ENCODE measurements around the gene GPC3.

DNA sequence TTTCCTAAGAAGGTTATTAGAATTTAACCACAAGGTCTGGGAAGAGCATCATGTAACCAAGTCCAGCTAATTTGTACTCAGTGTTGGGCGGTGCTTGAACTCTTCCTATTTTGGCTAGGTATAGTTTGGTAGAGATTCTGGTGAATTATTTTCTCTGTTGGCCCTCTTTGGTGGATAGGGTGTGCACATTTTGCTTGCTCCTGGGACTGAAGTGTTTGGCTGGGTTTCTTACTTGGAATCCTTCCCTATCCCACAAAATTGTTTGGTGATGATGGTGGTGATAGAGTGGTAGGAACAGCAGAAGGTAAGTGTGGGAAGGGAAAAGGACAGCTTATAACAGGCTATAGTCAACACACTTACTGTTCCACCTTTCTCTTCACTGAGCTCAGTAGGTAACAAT is 375.3 kb downstream of the GPC3 start:
- no peak for TF ChIP-seq POLR2A (IDR thresholded peaks at IDR 0.05)
- no peak for TF ChIP-seq POLR2AphosphoS5 (IDR thresholded peaks at IDR 0.05)
- TF ChIP-seq, protein P1, sequence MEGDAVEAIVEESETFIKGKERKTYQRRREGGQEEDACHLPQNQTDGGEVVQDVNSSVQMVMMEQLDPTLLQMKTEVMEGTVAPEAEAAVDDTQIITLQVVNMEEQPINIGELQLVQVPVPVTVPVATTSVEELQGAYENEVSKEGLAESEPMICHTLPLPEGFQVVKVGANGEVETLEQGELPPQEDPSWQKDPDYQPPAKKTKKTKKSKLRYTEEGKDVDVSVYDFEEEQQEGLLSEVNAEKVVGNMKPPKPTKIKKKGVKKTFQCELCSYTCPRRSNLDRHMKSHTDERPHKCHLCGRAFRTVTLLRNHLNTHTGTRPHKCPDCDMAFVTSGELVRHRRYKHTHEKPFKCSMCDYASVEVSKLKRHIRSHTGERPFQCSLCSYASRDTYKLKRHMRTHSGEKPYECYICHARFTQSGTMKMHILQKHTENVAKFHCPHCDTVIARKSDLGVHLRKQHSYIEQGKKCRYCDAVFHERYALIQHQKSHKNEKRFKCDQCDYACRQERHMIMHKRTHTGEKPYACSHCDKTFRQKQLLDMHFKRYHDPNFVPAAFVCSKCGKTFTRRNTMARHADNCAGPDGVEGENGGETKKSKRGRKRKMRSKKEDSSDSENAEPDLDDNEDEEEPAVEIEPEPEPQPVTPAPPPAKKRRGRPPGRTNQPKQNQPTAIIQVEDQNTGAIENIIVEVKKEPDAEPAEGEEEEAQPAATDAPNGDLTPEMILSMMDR (IDR thresholded peaks at IDR 0.05), result no peak

Measured in stomach (tissue), 4 donors.